NB4 (cell line): ENCODE data around the gene SMTN.

ENCODE experiments used
- CTCF ChIP-seq: IDR thresholded peaks from one replicate; pipeline ENCODE4 v1.5.1; 2012; ENCODE audit warnings: low read depth, low read length
- MYC ChIP-seq: IDR thresholded peaks from 2 replicates; pipeline ENCODE4 v1.6.1; 2011; ENCODE audit warnings: low read depth, low read length

- TF ChIP-seq CTCF (no peak), MYC (no peak)
Measured at GRCh38 chr22:31080848-31081649, at the start of gene SMTN.
